Activated CD8-positive, alpha-beta memory T cell treated with anti-CD3 and anti-CD28 coated beads, Interleukin-2, amount 50 U/mL, for 48 hours (primary cell): Measurements from ENCODE around the gene LAPTM5.

Source experiments
- DNase-seq: peaks from one replicate; pipeline ENCODE4 v3.0.0-alpha.2; 2020

Gene LAPTM5

DNA sequence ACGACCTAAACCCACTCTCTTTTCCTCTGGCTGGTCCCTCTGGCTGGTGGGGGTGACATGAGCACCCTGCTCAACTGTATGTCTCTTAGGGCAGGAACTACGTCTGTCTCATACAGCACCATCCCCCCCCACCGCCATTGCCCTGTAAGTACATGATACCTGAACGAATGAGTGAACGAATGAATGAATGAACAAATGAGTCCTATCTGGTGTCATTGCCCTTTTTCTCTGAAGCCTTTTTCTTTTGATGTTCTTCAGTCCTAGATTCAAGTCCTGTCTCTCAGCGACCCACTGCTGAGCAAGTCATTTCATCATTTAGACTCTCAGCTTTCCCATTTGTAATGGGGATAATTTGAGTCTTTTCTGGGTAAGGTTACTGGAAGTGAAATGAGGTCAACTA lies 45.0 kb downstream of the LAPTM5 start:
- no peak for DNase-seq

DNA sequence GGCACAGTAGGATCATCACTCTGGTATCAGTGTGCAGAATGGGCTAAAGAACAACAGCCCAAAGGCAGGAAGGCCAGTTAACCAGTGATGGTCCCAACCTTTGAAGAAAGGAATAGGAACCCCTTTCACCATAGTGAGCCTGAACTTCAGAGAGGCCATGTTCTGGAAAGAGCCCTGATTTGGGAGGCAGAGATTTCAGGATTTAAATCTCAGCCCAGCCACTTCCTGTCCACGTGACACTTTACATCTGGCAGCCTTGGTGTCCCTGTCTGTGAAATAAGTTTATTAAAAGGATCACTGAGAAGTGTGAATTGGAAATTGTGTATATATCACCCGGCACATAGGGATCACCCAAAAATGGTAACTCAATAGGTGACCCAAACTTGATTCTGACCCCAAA lies 47.2 kb downstream of the LAPTM5 start:
- no peak for DNase-seq

DNA sequence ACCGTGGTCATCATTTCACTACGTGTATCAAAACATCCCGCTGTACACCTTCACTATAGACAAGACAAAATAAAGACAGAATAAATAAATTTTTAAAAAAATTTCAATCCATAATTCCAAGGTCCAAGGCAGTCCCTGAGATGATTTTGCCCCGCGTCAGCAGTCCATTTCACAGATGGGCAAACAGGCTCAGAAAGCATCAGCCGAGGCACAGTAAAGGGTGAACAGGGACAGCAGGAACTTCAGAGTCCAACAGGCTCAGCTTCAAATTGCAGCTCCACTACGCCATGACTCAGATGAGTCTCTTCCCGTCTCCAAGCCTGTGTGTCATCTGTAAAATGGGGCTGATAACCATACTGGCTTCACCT lies 49.2 kb downstream of the LAPTM5 start:
- no peak for DNase-seq

DNA sequence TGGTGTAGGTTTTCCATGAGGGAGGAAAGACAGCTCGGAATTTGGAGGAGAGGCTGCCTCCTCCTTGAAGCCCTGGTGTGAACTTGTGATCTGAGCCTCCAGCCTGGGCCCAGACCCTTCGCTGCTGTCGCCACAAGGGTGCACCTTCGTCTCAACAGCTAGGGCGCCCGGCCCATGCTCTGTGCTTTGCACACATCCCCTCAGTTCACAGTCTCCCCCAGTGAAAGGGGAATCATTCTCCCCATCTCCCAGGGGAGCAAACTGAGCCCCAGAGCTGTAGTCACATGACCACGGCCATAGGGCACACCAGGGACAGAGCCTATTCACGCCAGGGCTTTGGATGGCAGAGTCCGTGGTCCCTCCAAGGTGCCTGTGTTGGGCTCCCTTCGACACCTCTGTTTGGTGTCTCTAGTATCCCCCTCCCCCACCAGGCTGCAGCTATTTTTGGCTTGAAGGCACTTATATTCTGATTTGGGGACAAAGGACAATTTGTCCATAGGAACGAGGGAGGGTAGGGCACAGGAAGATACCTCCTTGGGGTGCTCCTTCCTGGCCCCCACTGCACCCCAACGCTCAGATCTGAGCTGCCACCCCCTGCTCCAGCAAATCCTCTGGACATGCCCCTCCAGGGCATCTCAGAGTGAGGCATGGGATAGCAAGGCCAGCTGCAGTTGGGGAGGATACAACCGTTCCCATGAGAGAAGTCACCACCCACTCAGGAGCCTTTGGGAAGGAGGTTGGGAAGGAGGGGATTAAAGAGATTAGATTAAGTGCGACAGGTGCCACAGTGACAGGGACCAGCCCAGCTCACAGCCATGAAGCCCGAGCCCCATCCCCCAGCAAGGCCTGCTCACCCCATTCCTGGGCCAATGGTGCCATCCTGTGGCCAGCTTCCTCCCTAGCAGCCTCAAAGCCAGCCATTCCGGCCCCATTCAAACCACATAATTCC lies 49.9 kb downstream of the LAPTM5 start:
- DNase-seq, result peak; percentile 86

DNA sequence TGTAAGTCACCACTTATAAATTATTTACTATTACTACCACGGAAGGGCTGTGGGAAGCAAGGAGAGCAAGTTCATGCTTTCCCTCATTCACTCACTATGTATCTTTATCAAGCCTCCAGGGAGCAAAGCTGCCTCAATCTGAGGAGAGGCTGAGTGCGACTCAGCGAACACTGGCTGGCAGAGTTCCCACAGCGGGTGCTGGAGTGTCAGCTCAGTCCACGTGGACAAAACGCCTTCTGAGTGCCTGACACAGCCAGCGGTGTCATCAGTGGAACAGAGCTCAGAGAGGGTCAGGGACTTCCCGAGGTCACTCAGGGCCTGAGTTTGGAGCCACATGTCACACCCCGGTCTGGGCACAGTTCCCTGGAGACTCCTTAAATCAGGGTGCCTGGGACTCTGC lies 51.0 kb downstream of the LAPTM5 start:
- no peak for DNase-seq

DNA sequence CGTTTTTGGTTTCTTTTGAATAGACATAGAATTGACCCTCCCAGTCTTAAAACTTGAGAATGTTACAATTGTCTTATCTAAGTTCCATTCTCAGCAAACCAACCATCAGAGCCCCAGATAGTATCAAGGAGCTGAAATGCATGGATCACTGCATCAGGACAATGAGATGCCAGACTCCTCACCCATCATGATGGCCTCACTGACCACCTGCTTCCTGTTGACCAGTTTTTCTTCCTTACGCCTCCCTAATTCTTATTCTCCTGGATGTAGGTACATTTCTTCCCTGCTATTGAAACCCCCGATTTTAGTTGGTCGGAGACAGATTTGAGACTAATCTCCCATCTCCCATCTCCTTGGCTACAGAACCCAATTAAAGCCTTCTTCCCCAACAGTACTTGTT lies 51.9 kb downstream of the LAPTM5 start:
- DNase-seq, result no peak

DNA sequence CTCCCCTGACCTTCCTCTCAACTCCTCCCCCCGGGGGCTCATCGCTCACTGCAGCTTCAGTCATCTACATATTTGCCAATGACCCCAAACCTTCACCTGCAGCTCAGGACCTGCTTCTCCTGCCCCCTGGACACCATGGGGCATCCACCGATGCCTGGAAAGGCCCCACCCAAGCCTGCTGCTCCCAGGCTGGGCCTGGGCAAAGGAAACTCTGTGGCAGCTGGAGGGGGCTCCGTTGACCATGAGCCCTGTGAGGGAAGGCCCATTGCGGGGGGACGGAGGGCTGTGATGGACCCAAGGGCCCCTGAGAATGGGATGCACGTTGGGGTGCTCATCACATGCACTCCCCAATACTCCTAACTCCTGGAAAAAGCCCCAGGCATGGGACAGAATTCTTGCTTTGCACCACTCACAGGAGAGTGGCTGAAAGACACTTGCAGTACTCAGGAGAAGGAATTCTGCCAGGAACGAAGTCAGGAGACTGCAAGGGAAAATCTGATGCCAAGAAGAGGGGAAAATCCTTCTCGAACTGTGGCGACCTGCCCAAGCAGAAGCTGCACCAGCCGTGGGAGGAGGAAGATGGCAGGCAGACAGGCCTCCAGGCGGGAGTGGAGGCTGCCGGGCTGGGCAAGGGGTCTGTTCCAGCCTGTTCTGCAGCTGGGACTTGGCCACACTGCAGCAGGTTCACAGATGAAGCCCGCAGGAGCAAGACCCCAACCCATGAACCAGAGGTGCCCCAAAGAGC lies 52.6 kb downstream of the LAPTM5 start:
- DNase-seq, result no peak

DNA sequence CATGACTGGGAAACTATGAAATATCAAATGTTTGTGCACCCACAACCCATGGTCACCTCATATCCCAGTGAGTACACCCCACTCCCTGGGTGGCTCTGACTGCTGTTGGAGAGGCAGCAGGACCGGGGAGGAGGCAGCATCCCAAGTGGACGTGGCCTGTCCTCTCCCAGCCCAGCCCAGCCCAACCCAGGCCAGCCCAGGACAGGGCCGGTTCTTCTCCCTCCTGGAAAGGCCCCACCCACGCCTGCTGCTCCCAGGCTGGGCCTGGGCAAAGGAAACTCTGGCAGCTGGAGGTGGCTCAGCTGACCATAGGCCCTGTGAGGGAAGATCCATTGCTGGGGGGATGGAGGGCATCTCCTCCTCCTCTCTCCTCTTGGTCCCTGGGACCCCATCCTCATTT lies 53.3 kb downstream of the LAPTM5 start:
- DNase-seq, result no peak

DNA sequence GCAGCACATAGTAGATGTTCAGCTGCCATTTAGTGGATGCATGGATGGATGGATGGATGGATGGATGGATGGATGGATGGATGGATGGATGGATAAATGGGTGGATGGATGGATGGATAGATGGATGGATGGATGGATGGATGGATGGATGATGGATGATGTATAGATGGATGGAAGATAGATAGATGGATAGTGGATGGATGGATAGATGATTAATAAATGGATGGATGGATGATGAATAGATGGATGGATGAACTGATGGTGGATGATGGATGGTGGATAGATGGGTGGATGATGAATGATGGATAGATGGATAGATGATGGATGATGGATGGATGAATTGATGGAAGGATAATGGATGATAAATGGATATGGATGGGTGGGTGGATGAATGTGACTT lies 54.8 kb downstream of the LAPTM5 start:
- DNase-seq, result no peak

DNA sequence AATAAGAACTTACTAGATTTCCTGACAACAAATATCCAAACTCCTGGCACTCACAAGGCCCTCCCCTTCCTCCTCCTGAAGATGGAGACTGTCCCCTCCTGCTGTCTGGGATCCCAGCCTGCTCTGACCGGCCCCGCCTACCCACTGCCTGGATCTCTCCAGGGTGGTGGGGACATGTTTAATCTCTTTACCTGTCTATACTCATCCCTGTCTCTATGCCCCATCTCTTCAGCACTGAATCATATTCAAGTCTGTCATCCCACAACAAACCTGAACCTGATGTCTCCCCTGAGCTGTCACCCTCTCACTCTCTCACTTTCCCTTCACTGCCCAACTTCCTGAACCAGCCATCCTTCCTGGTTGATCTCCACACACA lies 56.3 kb downstream of the LAPTM5 start:
- no peak for DNase-seq

DNA sequence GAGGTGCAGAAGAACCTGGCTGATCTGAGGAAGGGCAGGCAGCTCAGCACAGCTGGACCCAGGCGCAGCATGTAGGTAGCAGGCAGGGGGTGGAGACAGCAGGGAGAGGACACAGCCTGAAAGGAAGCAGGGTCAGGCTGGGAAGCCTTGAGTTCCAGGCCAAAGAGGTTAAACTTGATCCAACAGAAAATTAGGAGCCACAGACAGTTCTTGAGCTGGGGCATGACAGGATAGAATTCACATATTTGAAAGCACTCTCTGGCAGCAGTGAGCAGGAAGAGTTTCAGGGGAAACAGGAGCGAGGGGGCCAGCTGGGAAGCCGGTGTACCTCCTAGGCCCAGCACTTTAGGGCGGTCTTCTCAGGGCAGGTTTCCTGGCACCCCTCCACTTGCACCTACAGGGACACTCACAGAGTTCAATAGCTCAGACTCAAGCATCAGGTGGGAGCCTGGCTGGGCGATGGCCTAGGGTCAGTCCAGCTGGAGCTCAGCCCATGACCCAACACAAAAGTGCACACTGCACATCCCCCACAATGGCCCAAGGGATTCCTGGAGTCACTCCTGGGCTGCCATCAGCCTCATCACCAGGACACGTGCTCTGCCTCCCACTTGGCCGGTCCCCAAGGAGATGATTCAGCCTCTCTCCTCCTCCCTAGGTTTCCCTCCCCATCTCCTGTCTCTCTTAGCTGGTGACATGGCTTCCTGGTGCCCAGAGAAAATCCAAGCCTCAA lies 56.9 kb downstream of the LAPTM5 start:
- no peak for DNase-seq

DNA sequence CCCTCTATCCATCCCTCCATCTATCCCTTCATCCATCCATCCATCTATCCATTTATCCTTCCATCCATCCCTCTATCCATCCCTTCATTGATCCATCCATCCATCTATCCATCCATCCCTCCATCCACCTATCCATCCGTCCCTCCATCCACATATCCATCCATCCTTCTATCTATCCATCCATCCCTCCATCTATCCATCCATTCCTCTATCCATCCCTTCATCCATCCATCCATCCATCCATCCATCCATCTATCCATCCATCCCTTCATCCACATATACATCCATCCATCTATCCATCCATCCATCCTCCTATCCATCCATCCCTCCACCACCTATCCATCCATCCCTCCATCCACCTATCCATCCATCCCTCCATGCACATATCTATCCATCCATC lies 57.8 kb downstream of the LAPTM5 start:
- no peak for DNase-seq

DNA sequence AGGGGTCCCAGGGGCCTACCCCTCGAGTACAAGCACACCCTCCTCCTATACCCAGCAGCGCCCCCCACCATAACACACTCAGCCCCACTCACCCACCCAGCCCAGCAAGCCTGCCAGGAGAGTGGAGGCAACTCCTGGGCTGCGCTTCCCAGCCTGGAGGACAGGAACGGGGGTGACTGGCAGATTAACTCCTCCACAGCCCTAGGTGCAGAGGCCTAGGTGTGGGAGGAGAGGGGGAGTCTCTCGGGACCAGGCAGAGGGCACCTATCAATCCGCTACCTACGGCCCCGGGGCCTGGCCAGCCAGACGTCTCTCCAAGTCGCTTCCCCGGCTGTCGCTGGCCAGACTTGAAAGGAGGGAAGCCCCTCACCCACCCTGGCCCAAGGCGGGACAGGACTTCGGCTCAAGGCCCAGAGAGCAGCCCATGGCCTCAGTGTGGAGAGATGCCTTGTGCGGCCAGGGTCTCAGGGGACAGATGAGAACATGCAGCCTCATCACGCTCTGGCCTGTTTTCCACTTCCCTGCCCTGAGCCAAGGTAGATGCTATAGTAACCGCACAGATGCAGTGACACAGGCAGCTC lies 59.1 kb downstream of the LAPTM5 start:
- no peak for DNase-seq

DNA sequence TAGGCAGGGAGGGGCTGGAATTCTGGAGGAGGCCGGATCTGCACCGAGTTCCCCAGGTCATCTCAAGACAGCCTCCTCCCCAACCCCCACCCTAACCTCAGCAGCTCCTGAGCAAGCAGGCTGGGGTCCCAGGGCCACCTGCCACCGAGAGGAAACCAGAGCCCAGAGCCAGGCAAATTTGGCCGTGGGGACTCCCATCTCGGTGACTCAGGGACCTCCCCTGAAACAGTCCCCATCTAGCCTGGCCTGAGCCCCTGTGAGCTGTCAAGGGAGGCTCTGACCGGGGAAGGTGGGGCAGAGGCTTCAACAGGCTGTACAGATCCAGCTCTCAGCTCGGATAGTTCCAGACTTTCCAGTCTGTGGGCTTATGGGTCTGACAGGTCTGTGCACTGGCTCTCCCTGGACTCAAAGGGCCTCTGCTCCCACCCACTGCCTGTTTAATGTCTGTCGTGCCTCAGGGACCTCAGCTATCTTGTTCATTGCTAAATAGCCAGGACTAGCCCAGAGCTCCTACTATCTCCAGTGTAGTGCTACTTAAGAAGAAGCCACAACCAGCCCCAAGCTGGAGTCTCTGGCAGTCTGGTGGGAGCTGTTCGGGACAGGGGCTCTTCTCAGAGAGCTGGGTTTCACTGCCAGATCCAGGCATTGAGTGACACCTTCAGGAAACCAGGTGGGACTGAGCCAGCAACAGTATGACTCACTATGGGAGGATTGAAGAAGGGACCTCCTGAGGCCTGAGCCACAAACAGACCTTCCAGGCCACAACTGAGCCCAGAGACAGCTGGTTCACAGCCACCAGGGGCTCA lies 59.8 kb downstream of the LAPTM5 start:
- DNase-seq, result no peak

DNA sequence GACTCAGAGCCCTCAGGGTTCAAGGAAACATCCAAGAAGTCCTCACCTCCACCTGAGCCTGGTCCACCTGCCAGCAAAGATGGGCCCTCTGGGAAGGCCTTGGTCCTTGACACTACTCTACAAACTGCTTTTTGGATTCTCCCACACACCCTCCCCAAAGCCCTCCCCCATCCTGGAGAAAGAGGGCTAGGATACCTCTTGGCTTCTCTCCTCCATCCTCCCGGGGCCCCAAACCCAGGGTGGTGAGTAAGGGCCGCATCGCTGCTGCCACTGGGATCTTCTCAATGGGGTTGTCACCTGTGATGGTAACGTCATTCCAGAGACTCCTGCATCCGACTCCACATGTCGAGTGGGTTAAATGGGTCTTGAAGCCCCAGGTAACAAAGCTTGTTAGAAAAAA lies 60.7 kb downstream of the LAPTM5 start:
- no peak for DNase-seq

DNA sequence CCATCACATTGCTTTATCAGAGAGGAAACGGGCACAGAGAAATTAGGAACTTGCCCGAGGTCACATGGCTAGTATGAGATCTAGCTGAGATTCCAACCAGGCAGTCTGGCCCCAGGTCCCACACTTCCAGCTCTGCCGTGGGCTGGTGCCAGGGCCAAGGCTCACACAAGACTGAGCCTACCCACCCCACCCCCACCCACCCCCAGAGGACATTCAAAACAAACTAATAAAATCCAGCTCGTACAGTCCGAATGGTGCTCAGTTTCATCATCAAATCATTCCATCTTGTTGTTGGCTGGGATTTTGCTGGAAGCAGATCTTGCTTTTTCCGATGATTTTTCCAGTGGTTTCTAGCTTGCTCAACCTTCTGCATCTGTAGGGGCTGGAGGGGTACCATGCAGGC lies 62.1 kb downstream of the LAPTM5 start:
- DNase-seq, result no peak

DNA sequence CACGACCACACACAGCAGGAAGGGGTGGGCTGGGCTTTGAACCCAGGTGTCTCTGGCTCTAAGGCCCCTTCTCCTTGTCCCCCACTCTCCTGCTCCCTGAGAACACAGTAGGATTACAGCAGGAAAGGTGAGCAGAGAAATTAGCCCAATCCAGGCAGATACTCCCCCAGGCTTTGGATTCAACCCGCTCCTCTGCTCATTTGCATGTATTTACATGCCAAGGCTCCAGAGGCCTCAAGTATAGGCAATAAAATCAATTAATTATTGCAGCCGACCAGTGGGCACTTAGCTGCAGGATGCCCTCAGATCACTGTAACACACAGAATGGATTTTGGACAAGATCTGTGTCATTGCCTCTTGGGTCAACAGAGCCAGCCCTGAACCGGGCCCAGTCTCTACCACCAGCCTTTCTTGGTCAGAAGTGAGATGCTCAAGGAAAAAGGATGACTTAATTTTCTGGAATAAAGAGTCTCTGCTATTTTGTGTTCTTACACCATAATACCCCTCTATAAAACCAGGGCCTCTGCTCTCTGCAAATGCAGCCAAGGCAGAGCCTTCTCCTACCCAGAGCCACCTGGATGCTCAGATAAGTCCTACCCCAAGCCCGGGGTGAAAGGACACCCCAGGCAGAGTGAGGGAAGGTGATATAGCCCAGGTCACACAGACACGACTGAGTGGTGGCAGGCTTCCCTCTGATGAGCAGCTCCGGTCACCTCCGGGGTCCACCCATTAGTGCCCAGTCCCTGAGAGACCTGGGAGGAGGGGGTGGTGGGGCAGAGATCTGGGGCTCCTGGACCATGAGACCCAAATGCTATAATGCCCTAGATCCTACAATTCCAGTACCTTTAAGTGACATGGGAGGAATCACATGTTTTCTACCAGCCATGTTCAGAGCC lies 63.0 kb downstream of the LAPTM5 start:
- DNase-seq, result no peak

DNA sequence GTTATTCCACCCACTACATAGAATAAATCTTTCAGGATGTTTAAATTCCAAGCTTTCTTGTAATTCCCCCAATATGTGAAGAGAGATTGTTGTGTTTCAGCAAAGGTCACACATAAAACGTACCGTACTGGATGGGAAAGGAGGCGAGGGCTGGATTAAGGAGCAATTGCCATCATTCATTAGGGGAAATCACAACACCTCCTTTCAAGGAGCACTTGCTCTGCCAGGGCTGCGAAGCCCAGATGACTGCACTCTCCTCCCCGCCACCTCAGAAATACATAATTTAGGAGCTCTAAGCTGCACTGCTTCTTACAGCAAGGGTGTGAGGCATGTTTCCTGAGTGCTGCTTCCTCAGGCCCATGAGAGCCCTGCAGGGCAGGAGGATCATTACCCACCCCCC lies 63.8 kb downstream of the LAPTM5 start:
- DNase-seq, result no peak

DNA sequence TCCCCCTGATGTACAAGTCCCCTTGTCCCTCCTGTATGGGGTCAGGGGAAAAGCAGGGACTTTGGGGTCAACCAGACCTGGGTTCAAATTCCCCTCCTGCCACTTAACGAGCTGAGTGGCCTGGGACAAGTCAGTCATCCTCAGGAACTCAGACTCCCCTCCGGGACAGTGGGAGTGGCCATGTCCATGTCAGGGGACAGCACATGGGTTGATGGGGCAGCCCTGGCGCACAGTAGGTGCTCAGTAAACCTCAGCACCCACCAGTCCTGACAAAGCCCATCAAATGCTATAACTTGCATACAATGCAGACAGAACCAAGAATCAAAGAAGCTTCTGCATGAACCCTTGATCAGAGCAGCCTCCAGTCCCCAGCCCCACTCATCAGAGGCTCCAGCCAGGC lies 64.2 kb downstream of the LAPTM5 start:
- DNase-seq, result no peak

DNA sequence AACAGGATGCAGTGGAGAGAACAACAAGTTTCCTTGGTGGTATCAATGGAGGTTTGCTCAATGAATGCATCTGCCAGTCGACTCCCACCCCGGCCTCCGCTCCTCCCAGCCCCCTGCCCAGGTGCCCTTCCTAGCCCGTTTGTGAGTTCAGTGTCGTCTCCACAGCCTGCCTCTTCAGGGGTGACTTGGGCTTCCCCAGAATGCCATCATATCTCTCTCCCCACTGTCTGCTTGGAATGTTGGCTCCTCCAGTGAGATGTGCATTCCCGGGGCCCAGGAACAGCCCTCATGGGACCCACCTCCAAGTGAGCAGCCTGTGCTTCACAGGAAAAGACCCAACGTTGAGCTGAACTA lies 64.6 kb downstream of the LAPTM5 start:
- DNase-seq, result no peak

DNA sequence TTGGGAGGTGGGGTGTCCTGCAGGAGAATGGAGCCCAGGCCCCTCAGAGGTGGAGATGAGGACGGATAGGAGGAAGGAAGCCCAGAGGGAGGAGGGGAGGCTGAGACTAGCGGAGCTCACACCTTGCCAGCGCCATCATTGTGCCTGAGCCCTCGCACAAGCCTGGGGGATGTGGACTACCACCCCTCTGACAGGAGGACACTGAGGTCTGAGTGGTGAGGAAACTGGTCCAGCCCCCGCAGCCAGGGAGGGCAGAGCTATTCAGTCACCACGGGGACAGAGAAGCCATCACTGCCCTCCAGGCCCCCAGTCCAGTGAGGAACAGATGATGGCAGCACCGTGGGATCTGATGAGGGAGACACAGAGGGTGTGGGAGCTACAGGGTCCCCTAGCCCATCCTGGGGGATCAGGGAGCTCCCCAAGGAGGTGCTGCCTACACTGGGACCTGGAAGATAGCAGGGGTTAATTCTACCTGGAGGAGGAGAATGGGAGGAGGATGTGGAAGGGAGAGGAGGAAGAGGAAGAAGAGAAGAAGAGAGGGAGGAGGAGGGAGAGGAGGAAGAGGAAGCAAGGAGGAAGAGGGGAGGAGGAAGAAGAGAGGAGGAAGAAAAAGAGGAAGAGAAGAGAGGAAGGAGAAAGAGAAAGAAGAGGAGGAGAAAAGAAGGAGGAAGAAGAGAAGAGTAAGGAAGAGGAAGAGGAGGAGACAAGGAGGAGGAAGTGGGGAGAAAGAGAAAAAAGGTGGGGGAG lies 65.2 kb downstream of the LAPTM5 start:
- no peak for DNase-seq
